Upper lobe of right lung (tissue), 1 donor: Measurements from ENCODE around the gene ATP4B. TPM values are rescaled to one million over a fixed set of nuclear protein-coding genes. Genes with fewer than 3 reads are reported as not detected.

Experiments used
- ATAC-seq: fragments of 200-7000 bp; cut with Tn5 transposase; one replicate; pipeline ENCODE4 v1.9.1; 2020; ENCODE audit warnings: mild to moderate bottlenecking, moderate library complexity
- DNase-seq: peaks from one replicate; pipeline ENCODE4 v3.0.0-alpha.2; 2020
- H3K27ac ChIP-seq: fragments of 200-600 bp; one replicate; pipeline ENCODE4 v1.8.0; 2022
- H3K27me3 ChIP-seq: fragments of 200-600 bp; one replicate; pipeline ENCODE4 v1.8.0; 2022; ENCODE audit warnings: mild to moderate bottlenecking
- H3K36me3 ChIP-seq: fragments of 200-600 bp; one replicate; pipeline ENCODE4 v1.8.0; 2022
- H3K4me1 ChIP-seq: fragments of 200-600 bp; one replicate; pipeline ENCODE4 v1.8.0; 2022
- H3K4me3 ChIP-seq: fragments of 200-600 bp; one replicate; pipeline ENCODE4 v1.8.0; 2022; ENCODE audit warnings: mild to moderate bottlenecking
- H3K9me3 ChIP-seq: fragments of 200-600 bp; one replicate; pipeline ENCODE4 v1.8.0; 2022
- intact Hi-C: fragments of 100-400 bp; cut with DNase I; formaldehyde crosslinking; loops from one replicate; pipeline ENCODE4 v1.11.0; 2022
- total RNA-seq: library from RNA; stranded (reverse); fragmentation: NEBNext Ultra II Directional; extraction: Animal tissue kit (Norgen Biotek cat#: 25700); gene quantifications from one replicate; pipeline ENCODE4 v1.2.1, GENCODE V29; 2021
- TF ChIP-seq, protein P1 (sequence below): fragments of 200-600 bp; IDR thresholded peaks from one replicate; pipeline ENCODE4 v1.8.0; 2022; ENCODE audit warnings: antibody characterized with exemption
- donor health status: DM: no; HTN: yes; CAD: no; lungs with severe emphysema.

The ATP4B gene
- total RNA-seq, 1 donor from 2014 or later = not detected

DNA sequence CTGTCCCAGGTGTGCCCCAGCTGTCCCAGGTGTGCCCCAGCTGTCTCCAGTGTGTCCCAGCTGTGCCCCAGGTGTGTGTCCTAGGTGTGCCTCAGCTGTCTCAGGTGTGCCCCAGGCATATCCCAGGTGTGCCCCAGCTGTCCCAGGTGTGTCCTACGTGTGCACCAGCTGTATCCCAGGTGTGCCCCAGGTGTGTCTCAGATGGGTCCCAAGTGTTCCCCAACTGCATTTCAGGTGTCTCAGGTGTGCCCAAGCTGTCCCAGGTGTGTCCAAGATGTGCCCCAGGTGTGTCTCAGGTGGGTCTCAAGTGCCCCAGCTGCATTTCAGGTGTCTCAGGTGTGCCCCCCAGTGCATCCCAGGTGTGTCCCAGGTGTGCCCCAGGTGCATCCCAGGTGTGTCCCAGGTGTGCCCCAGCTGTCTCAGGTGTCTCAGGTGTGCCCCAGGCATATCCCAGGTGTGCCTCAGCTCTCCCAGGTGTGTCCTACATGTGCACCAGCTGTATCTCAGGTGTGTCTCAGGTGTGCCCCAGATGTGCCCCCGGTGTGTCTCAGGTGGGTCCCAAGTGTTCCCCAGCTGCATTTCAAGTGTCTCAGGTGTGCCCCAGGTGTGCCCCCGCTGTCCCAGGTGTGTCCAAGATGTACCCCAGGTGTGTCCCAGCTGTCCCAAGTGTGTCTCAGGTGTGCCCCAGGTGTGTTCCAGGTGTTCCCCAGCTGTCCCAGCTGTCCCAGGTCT lies 7.8 kb upstream of the ATP4B start:
- intact Hi-C loops = no loop called here

DNA sequence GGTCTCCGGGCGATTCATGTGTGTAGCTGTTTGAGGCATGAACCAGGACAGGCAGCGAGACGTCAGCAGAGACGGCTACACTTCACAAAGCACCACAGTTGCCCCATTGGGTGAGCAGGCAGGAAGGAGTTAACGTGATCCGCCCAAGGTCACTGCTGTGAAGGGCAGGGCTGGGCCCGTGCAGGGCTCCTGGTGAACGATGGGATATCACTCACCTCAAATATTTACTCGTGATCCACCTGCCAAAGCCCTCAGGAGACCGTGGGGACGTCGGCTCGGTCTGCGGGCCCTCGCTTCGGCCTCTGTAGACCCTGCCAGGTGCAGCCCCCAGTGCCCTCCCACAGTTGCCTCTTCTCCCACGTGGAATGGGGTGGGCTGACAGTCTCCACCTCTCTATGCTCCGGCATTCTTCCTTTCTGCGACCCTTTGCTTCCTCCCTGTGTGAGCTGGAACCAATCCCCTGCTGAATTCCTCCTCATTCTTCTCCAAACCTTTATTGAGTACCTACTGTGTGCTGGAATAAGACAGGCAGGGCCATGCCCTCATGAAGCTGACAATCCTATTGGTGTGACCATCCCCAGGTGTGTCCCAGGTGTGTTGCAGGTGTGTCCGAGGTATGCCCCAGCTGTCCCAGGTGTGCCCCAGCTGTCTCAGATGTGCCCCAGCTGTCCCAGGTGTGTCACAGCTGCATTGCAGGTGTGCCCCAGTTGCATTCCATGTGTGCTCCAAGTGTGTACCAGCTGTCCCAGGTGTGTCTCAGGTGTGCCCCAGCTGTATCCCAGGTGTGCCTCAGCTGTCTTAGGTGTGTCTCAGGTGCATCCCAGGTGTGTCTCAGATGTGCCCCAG lies 7.0 kb upstream of the ATP4B start:
- Histone ChIP-seq H3K27ac (no peak overlapping the region), H3K36me3 (no peaks in the 10 kb centered on the region), H3K27me3 (no peaks in the 10 kb centered on the region), H3K4me3 (no peak overlapping the region), H3K4me1 (no peaks in the 10 kb centered on the region), H3K9me3 (no peaks in the 10 kb centered on the region)
- DNase-seq (peak; percentile 52), ATAC-seq (no peak)
- intact Hi-C loops = no loop called here
- TF ChIP-seq, protein P1, sequence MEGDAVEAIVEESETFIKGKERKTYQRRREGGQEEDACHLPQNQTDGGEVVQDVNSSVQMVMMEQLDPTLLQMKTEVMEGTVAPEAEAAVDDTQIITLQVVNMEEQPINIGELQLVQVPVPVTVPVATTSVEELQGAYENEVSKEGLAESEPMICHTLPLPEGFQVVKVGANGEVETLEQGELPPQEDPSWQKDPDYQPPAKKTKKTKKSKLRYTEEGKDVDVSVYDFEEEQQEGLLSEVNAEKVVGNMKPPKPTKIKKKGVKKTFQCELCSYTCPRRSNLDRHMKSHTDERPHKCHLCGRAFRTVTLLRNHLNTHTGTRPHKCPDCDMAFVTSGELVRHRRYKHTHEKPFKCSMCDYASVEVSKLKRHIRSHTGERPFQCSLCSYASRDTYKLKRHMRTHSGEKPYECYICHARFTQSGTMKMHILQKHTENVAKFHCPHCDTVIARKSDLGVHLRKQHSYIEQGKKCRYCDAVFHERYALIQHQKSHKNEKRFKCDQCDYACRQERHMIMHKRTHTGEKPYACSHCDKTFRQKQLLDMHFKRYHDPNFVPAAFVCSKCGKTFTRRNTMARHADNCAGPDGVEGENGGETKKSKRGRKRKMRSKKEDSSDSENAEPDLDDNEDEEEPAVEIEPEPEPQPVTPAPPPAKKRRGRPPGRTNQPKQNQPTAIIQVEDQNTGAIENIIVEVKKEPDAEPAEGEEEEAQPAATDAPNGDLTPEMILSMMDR = no peak

More for the DNA sequence above, 7.8 kb upstream of the ATP4B start:
- Histone ChIP-seq H3K4me1 (no peaks in the 10 kb centered on the region), H3K9me3 (no peaks in the 10 kb centered on the region), H3K27me3 (no peaks in the 10 kb centered on the region), H3K36me3 (no peaks in the 10 kb centered on the region), H3K27ac (no peak overlapping the region), H3K4me3 (no peak overlapping the region)
- TF ChIP-seq, protein P1 = no peak
- ATAC-seq (no peak), DNase-seq (peak; percentile 38)

DNA sequence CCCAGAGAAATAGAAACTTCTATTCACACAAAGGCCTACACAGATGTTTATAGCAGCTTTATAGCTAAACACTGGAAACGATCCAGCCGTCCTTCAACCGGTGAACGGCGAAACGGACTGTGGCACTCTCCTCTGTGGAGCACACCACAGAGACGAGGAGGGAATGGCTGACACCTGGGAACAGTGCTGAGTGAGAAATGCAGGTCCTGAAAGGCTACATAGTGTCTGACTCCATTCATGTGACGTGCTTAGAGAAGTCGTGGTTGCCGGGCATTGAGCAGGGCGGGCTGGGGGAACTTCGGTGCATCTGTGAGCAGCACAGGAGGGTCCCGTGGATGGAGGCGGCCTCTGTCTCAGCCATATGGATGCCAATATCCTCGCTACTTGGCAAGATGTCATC lies 5.9 kb upstream of the ATP4B start:
- Histone ChIP-seq H3K27ac (no peak overlapping the region), H3K9me3 (no peaks in the 10 kb centered on the region), H3K4me3 (no peak overlapping the region), H3K36me3 (no peaks in the 10 kb centered on the region), H3K4me1 (no peaks in the 10 kb centered on the region), H3K27me3 (no peaks in the 10 kb centered on the region)
- TF ChIP-seq, protein P1 = no peak
- peak; percentile 40 for DNase-seq
- intact Hi-C loops = no loop called here
- no peak for ATAC-seq

DNA sequence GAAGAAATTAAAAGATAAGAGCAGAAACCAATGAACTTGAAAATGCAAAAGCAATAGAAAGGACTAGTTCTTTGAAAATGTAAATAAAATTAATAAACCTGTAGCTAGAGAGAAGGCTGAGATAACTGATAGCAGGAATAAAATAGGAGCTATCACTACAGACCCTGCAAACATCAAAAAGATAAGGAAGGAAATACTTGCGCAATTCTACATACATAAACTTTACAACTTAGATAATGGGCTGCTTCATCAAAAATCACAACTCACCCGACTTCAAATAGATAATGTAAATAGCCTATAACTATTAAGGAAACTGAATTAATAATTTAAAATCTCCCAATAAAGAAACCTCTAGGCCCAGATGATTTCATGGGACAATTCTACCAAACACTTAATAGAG lies 3.5 kb upstream of the ATP4B start:
- DNase-seq (no peak), ATAC-seq (no peak)
- TF ChIP-seq, protein P1 = no peak
- H3K4me3 ChIP-seq = no peak overlapping the region
- no peaks in the 10 kb centered on the region for H3K36me3 ChIP-seq
- H3K9me3 ChIP-seq = no peaks in the 10 kb centered on the region
- intact Hi-C loops = no loop called here
- H3K4me1 ChIP-seq = no peaks in the 10 kb centered on the region
- no peak overlapping the region for H3K27ac ChIP-seq
- H3K27me3 ChIP-seq = no peaks in the 10 kb centered on the region

DNA sequence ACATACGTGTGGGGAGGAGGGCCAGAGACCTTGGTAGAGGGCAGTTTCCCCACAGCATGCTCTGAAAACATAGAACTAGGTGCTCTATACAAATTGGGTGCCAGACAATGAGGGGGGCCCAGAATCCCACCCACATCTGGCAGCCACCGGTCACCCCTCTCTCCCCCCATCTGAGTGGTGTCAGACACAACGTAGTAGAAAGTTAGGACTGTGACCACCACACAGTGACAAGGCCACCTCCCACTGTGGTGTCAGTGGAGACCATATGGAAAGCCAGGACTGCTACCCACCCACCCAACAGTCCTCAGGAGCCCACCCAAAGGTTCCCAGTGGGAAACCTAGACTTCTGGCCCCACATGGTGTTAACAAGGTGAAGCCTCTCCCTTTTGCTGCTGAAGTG lies 2.1 kb upstream of the ATP4B start:
- ATAC-seq (no peak), DNase-seq (no peak)
- intact Hi-C loops = no loop called here
- Histone ChIP-seq H3K4me3 (no peak overlapping the region), H3K9me3 (no peaks in the 10 kb centered on the region), H3K4me1 (no peaks in the 10 kb centered on the region), H3K27ac (no peak overlapping the region), H3K36me3 (no peaks in the 10 kb centered on the region), H3K27me3 (no peaks in the 10 kb centered on the region)
- TF ChIP-seq, protein P1 = no peak
